HAP-1 (cell line): ENCODE data around the gene EXOC8.

Experiments used
- DNase-seq, 2 experiments: peaks; one replicate each; pipeline ENCODE4 v3.0.0-alpha.2; 2016 to 2020; ENCODE audit warnings: low spot score in 2 of 2
- H3K27me3 ChIP-seq: fragments of 250-450 bp; sonication (Bioruptor Pico); 2 replicates; pipeline ENCODE4 v1.5.1; 2020; ENCODE audit warnings: low read depth, mild to moderate bottlenecking, moderate library complexity
- H3K36me3 ChIP-seq: fragments of 250-450 bp; sonication (Bioruptor Pico); replicated peaks from 2 replicates; pipeline ENCODE4 v1.5.1; 2020; ENCODE audit warnings: mild to moderate bottlenecking
- H3K4me1 ChIP-seq: fragments of 250-450 bp; sonication (Bioruptor Pico); 2 replicates; pipeline ENCODE4 v1.5.1; 2020; ENCODE audit warnings: mild to moderate bottlenecking
- H3K4me3 ChIP-seq: fragments of 250-450 bp; sonication (Bioruptor Pico); 2 replicates; pipeline ENCODE4 v1.5.1; 2020; ENCODE audit warnings: mild to moderate bottlenecking, moderate library complexity
- H3K9me3 ChIP-seq: fragments of 250-450 bp; sonication (Bioruptor Pico); 2 replicates; pipeline ENCODE4 v1.5.1; 2020; ENCODE audit warnings: mild to moderate bottlenecking, moderate library complexity
- in situ Hi-C: fragments of 300-500 bp; cut with MboI; formaldehyde crosslinking; loops from 3 replicates; pipeline ENCODE4 v1.14.3; 2020; ENCODE audit warnings: low sequenced_read_pairs, inconsistent platforms, mixed read lengths

The EXOC8 gene

GRCh38 chr1:231318015-231318355 is 19.7 kb downstream of the EXOC8 start:
- no peak overlapping the region for H3K4me3 ChIP-seq
- DNase-seq: no peak
- H3K9me3 ChIP-seq: no peaks in the 10 kb centered on the region
- in situ Hi-C loops: no loop called here
- no peaks in the 10 kb centered on the region for H3K36me3 ChIP-seq
- H3K4me1 ChIP-seq: no peaks in the 10 kb centered on the region
- no peaks in the 10 kb centered on the region for H3K27me3 ChIP-seq

GRCh38 chr1:231317306-231318014 is 20.2 kb downstream of the EXOC8 start:
- Histone ChIP-seq H3K36me3 (no peaks in the 10 kb centered on the region), H3K27me3 (no peaks in the 10 kb centered on the region)
- DNase-seq: no peak

GRCh38 chr1:231315887-231316286 is 21.8 kb downstream of the EXOC8 start:
- H3K4me1 ChIP-seq: no peaks in the 10 kb centered on the region
- H3K4me3 ChIP-seq: no peak overlapping the region
- H3K36me3 ChIP-seq: no peaks in the 10 kb centered on the region
- peak; percentile 40 to 81 for DNase-seq
- no peaks in the 10 kb centered on the region for H3K27me3 ChIP-seq
- H3K9me3 ChIP-seq: no peaks in the 10 kb centered on the region
- in situ Hi-C loops: no loop called here

More at GRCh38 chr1:231317306-231318014, 20.2 kb downstream of the EXOC8 start:
- Histone ChIP-seq H3K4me1 (no peaks in the 10 kb centered on the region), H3K4me3 (no peak overlapping the region), H3K9me3 (no peaks in the 10 kb centered on the region)
- in situ Hi-C loops: no loop called here

- H3K36me3 ChIP-seq: no peaks in the 10 kb centered on the region
- H3K4me1 ChIP-seq: no peaks in the 10 kb centered on the region
- no peaks in the 10 kb centered on the region for H3K9me3 ChIP-seq
- no peak for DNase-seq
- H3K4me3 ChIP-seq: no peak overlapping the region
- no peaks in the 10 kb centered on the region for H3K27me3 ChIP-seq
- in situ Hi-C loops: no loop called here
Measured at GRCh38 chr1:231313661-231314060, 24.0 kb downstream of the EXOC8 start.

- H3K27me3 ChIP-seq: no peaks in the 10 kb centered on the region
- H3K4me3 ChIP-seq: no peak overlapping the region
- H3K36me3 ChIP-seq: no peaks in the 10 kb centered on the region
- in situ Hi-C loops: no loop called here
- H3K4me1 ChIP-seq: no peaks in the 10 kb centered on the region
- no peaks in the 10 kb centered on the region for H3K9me3 ChIP-seq
- DNase-seq: no peak
Measured at GRCh38 chr1:231312432-231312788, 25.2 kb downstream of the EXOC8 start.

- H3K9me3 ChIP-seq: no peaks in the 10 kb centered on the region
- no peaks in the 10 kb centered on the region for H3K36me3 ChIP-seq
- no peaks in the 10 kb centered on the region for H3K4me1 ChIP-seq
- in situ Hi-C loops: no loop called here
- no peak for DNase-seq
- H3K27me3 ChIP-seq: no peaks in the 10 kb centered on the region
- H3K4me3 ChIP-seq: no peak overlapping the region
Measured at GRCh38 chr1:231311720-231312431, 25.8 kb downstream of the EXOC8 start.

GRCh38 chr1:231310391-231310934 is 27.2 kb downstream of the EXOC8 start:
- in situ Hi-C loops: no loop called here
- Histone ChIP-seq H3K4me1 (no peaks in the 10 kb centered on the region), H3K36me3 (no peaks in the 10 kb centered on the region), H3K9me3 (no peaks in the 10 kb centered on the region), H3K4me3 (no peak overlapping the region), H3K27me3 (no peaks in the 10 kb centered on the region)
- no peak for DNase-seq

GRCh38 chr1:231301990-231302389 is 35.7 kb downstream of the EXOC8 start:
- Histone ChIP-seq H3K36me3 (no peaks in the 10 kb centered on the region), H3K27me3 (no peaks in the 10 kb centered on the region), H3K9me3 (no peaks in the 10 kb centered on the region), H3K4me3 (no peak overlapping the region), H3K4me1 (no peaks in the 10 kb centered on the region)
- in situ Hi-C loops: no loop called here
- no peak for DNase-seq

GRCh38 chr1:231295938-231296337 is 41.7 kb downstream of the EXOC8 start:
- H3K4me1 ChIP-seq: no peaks in the 10 kb centered on the region
- no peak for DNase-seq
- no peaks in the 10 kb centered on the region for H3K27me3 ChIP-seq
- no peaks in the 10 kb centered on the region for H3K36me3 ChIP-seq
- in situ Hi-C loops: no loop called here
- H3K9me3 ChIP-seq: no peaks in the 10 kb centered on the region
- H3K4me3 ChIP-seq: no peak overlapping the region

- Histone ChIP-seq H3K27me3 (no peaks in the 10 kb centered on the region), H3K36me3 (no peaks in the 10 kb centered on the region), H3K4me3 (no peak overlapping the region), H3K9me3 (no peaks in the 10 kb centered on the region), H3K4me1 (no peaks in the 10 kb centered on the region)
- in situ Hi-C loops: no loop called here
- DNase-seq: no peak
Measured at GRCh38 chr1:231286603-231287002, 51.0 kb downstream of the EXOC8 start.

GRCh38 chr1:231284441-231284840 is 53.2 kb downstream of the EXOC8 start:
- Histone ChIP-seq H3K4me1 (no peaks in the 10 kb centered on the region), H3K9me3 (no peaks in the 10 kb centered on the region), H3K27me3 (no peaks in the 10 kb centered on the region), H3K36me3 (no peaks in the 10 kb centered on the region), H3K4me3 (no peak overlapping the region)
- DNase-seq: peak; percentile 13 to 25
- in situ Hi-C loops: no loop called here
